Astrocyte (in vitro differentiated cells and primary cell): ENCODE measurements around the gene NCAPD2.

ENCODE experiments used
- EZH2 ChIP-seq: IDR thresholded peaks from 2 replicates; pipeline ENCODE4 v1.6.1; 2012; ENCODE audit warnings: mild to moderate bottlenecking, low read length, inconsistent platforms; ENCODE audit not compliant: insufficient read depth
- TF ChIP-seq, protein P1 (sequence below): IDR thresholded peaks from 2 replicates; pipeline ENCODE4 v1.5.1; 2011; ENCODE audit warnings: low read depth, mild to moderate bottlenecking, inconsistent platforms, low read length, moderate library complexity; ENCODE audit not compliant: insufficient read depth

GRCh38 chr12:6470375-6471163 is 23.3 kb upstream of the NCAPD2 start, which contains the start of gene VAMP1:
- TF ChIP-seq, protein P1, sequence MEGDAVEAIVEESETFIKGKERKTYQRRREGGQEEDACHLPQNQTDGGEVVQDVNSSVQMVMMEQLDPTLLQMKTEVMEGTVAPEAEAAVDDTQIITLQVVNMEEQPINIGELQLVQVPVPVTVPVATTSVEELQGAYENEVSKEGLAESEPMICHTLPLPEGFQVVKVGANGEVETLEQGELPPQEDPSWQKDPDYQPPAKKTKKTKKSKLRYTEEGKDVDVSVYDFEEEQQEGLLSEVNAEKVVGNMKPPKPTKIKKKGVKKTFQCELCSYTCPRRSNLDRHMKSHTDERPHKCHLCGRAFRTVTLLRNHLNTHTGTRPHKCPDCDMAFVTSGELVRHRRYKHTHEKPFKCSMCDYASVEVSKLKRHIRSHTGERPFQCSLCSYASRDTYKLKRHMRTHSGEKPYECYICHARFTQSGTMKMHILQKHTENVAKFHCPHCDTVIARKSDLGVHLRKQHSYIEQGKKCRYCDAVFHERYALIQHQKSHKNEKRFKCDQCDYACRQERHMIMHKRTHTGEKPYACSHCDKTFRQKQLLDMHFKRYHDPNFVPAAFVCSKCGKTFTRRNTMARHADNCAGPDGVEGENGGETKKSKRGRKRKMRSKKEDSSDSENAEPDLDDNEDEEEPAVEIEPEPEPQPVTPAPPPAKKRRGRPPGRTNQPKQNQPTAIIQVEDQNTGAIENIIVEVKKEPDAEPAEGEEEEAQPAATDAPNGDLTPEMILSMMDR, result no peak
- TF ChIP-seq EZH2, result no peak
